HEK293T (cell line): Measurements from ENCODE around the gene FAM151A.

Experiments used
- ARNT ChIP-seq: fragments of 450-650 bp; IDR thresholded peaks from 2 replicates; pipeline ENCODE4 v1.6.1; 2017; ENCODE audit warnings: mild to moderate bottlenecking
- BHLHE40 ChIP-seq: fragments of 450-650 bp; IDR thresholded peaks from 2 replicates; pipeline ENCODE4 v1.6.1; 2016; ENCODE audit warnings: mild to moderate bottlenecking, moderate library complexity, borderline replicate concordance
- CTBP1 ChIP-seq: fragments of 450-650 bp; IDR thresholded peaks from 2 replicates; pipeline ENCODE4 v1.6.1; 2016; ENCODE audit warnings: borderline replicate concordance
- FOXK2 ChIP-seq: fragments of 450-650 bp; IDR thresholded peaks from 2 replicates; pipeline ENCODE4 v1.6.1; 2016; ENCODE audit warnings: mild to moderate bottlenecking
- FOXM1 ChIP-seq: fragments of 450-650 bp; IDR thresholded peaks from 2 replicates; pipeline ENCODE4 v1.6.1; 2017; ENCODE audit warnings: mild to moderate bottlenecking, borderline replicate concordance
- HDGF ChIP-seq: fragments of 450-650 bp; IDR thresholded peaks from 2 replicates; pipeline ENCODE4 v1.6.1; 2017; ENCODE audit warnings: antibody characterized with exemption, borderline replicate concordance
- NFRKB ChIP-seq: fragments of 450-650 bp; IDR thresholded peaks from 2 replicates; pipeline ENCODE4 v1.6.1; 2016; ENCODE audit warnings: mild to moderate bottlenecking, moderate library complexity
- SUZ12 ChIP-seq: fragments of 450-650 bp; IDR thresholded peaks from 2 replicates; pipeline ENCODE4 v1.6.1; 2016; ENCODE audit warnings: mild to moderate bottlenecking
- TARDBP ChIP-seq: fragments of 450-650 bp; IDR thresholded peaks from 2 replicates; pipeline ENCODE4 v1.6.1; 2016
- ZNF384 ChIP-seq: fragments of 450-650 bp; IDR thresholded peaks from 2 replicates; pipeline ENCODE4 v1.6.1; 2016
- TF ChIP-seq, protein P1 (sequence below): fragments of 450-650 bp; IDR thresholded peaks from 2 replicates; pipeline ENCODE4 v1.6.1; 2016

DNA sequence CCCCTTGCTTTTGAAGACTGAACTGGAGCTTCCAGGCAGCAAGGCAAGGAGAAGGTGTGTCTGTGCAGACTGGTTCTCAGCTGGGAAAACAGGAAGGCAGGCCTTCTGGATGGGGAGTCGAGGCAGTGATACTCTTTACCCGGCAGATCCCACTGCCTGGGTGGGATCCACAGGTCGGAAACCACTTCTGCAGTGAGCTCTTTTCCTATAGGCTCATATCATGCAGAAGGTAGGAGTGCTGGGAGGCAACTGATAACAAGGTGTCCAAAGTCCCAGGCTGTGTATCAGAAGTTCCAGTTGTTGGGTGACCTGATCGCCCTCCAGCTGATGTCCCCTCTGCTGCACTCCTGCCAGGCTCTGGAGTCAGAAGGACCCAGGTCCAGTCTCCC, 58.2 kb downstream of the FAM151A start:
- TF ChIP-seq, protein P1, sequence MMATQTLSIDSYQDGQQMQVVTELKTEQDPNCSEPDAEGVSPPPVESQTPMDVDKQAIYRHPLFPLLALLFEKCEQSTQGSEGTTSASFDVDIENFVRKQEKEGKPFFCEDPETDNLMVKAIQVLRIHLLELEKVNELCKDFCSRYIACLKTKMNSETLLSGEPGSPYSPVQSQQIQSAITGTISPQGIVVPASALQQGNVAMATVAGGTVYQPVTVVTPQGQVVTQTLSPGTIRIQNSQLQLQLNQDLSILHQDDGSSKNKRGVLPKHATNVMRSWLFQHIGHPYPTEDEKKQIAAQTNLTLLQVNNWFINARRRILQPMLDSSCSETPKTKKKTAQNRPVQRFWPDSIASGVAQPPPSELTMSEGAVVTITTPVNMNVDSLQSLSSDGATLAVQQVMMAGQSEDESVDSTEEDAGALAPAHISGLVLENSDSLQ, result no peak
- TF ChIP-seq BHLHE40, result no peak
- TF ChIP-seq FOXK2, result no peak
- TF ChIP-seq SUZ12, result no peak
- no peak for TF ChIP-seq FOXM1
- no peak for TF ChIP-seq ARNT
- no peak for TF ChIP-seq NFRKB
- TF ChIP-seq CTBP1, result no peak
- TF ChIP-seq TARDBP, result no peak
- no peak for TF ChIP-seq ZNF384
- TF ChIP-seq HDGF, result no peak
